IMR-90 (cell line): ENCODE measurements around the gene ST3GAL4. TPM values are rescaled to one million over a fixed set of nuclear protein-coding genes. Genes with fewer than 3 reads are reported as not detected.

Experiments
- ATAC-seq: fragments of 200-7000 bp; cut with Tn5 transposase; 2 replicates; pipeline ENCODE4 v1.9.1; 2020; ENCODE audit warnings: low read depth, mild to moderate bottlenecking, moderate library complexity
- BruUV-seq: library from RNA; stranded (reverse); fragments of 400-500 nt; replicated peaks from 2 replicates; lab custom pipeline; 2021; lab: Mats Ljungman, UMichigan
- CTCF ChIA-PET: fragments of 300-600 bp; formaldehyde crosslinking; extraction: SDS; loops from one replicate; lab custom pipeline; 2021; ENCODE audit warnings: antibody characterized with exemption; lab: Yijun Ruan, JAX
- POLR2A ChIA-PET: fragments of 300-600 bp; sonication (Branson Sonifier 250); formaldehyde crosslinking; loops from one replicate; lab custom pipeline; 2022; ENCODE audit warnings: antibody characterized with exemption; ENCODE audit not compliant: unreplicated experiment; lab: Charles Lee
- DNase-seq: peaks from one replicate; pipeline ENCODE4 v3.0.0; 2013
- H2AFZ ChIP-seq: replicated peaks from 2 replicates; pipeline ENCODE3; 2013; ENCODE audit warnings: low read length, mild to moderate bottlenecking; ENCODE audit not compliant: poor library complexity
- H2AK5ac ChIP-seq: 2 replicates; pipeline ENCODE4 v1.6.1; 2013; ENCODE audit warnings: low read depth, low read length, inconsistent platforms
- H2AK9ac ChIP-seq: replicated peaks from 2 replicates; pipeline ENCODE3; 2013; ENCODE audit warnings: mild to moderate bottlenecking, low read depth, low read length, moderate library complexity; ENCODE audit not compliant: poor library complexity
- H2BK120ac ChIP-seq: 2 replicates; pipeline ENCODE4 v1.6.1; 2013; ENCODE audit warnings: low read depth, low read length, inconsistent platforms
- H2BK15ac ChIP-seq: 3 replicates; pipeline ENCODE4 v1.6.1; 2013; ENCODE audit warnings: low read depth, low read length, inconsistent platforms
- H2BK20ac ChIP-seq: 2 replicates; pipeline ENCODE4 v1.6.1; 2013; ENCODE audit warnings: low read depth, mild to moderate bottlenecking, inconsistent platforms, low read length, moderate library complexity
- H2BK5ac ChIP-seq: 2 replicates; pipeline ENCODE4 v1.6.1; 2013; ENCODE audit warnings: mild to moderate bottlenecking, low read depth, low read length, inconsistent platforms; ENCODE audit not compliant: poor library complexity, severe bottlenecking
- H3K14ac ChIP-seq: replicated peaks from 2 replicates; pipeline ENCODE4 v1.6.1; 2013; ENCODE audit warnings: low read depth, low read length, inconsistent platforms
- H3K18ac ChIP-seq: 2 replicates; pipeline ENCODE4 v1.6.1; 2013; ENCODE audit warnings: low read depth, low read length, control low read depth
- H3K23ac ChIP-seq: 2 replicates; pipeline ENCODE4 v1.6.1; 2013; ENCODE audit warnings: low read depth, low read length, inconsistent platforms
- H3K27ac ChIP-seq: 2 replicates; pipeline ENCODE4 v1.5.1; 2013; ENCODE audit warnings: mild to moderate bottlenecking, control low read depth, low read length; ENCODE audit not compliant: insufficient read depth
- H3K27me3 ChIP-seq: 2 replicates; pipeline ENCODE4 v1.6.1; 2013; ENCODE audit warnings: low read length; ENCODE audit not compliant: control insufficient read depth, insufficient read depth
- H3K36me3 ChIP-seq: 2 replicates; pipeline ENCODE4 v1.6.1; 2013; ENCODE audit warnings: low read length, mixed read lengths; ENCODE audit not compliant: control insufficient read depth, insufficient read depth
- H3K4ac ChIP-seq: 2 replicates; pipeline ENCODE4 v1.6.1; 2013; ENCODE audit warnings: low read depth, low read length, inconsistent platforms
- H3K4me1 ChIP-seq: 2 replicates; pipeline ENCODE4 v1.6.1; 2013; ENCODE audit warnings: low read length, mixed read lengths; ENCODE audit not compliant: control insufficient read depth, insufficient read depth
- H3K4me2 ChIP-seq: 2 replicates; pipeline ENCODE4 v1.6.1; 2013; ENCODE audit warnings: low read depth, mild to moderate bottlenecking, control low read depth, low read length, moderate library complexity
- H3K4me3 ChIP-seq: 2 replicates; pipeline ENCODE4 v1.5.1; 2013; ENCODE audit warnings: low read depth, mild to moderate bottlenecking, control low read depth, low read length, moderate library complexity; ENCODE audit not compliant: insufficient read depth
- H3K56ac ChIP-seq: 2 replicates; pipeline ENCODE4 v1.6.1; 2013; ENCODE audit warnings: low read length, inconsistent platforms; ENCODE audit not compliant: insufficient read depth; ENCODE audit errors: extremely low read depth
- H3K79me1 ChIP-seq, 2 experiments: 2 replicates each; pipeline ENCODE4 v1.6.1; 2013; ENCODE audit warnings: low read length in 2 of 2, inconsistent platforms in 1 of 2, low read depth in 1 of 2
- H3K9ac ChIP-seq: 2 replicates; pipeline ENCODE4 v1.6.1; 2013; ENCODE audit warnings: low read depth, low read length, control low read depth
- H3K9me1 ChIP-seq: 2 replicates; pipeline ENCODE4 v1.6.1; 2013; ENCODE audit warnings: low read length, inconsistent platforms; ENCODE audit not compliant: insufficient read depth
- H3K9me3 ChIP-seq: 2 replicates; pipeline ENCODE4 v1.6.1; 2013; ENCODE audit warnings: low read length; ENCODE audit not compliant: control insufficient read depth, insufficient read depth
- H4K20me1 ChIP-seq: 2 replicates; pipeline ENCODE4 v1.6.1; 2013; ENCODE audit warnings: low read length, inconsistent platforms; ENCODE audit not compliant: insufficient read depth
- H4K5ac ChIP-seq: 2 replicates; pipeline ENCODE4 v1.6.1; 2013; ENCODE audit warnings: mild to moderate bottlenecking, low read depth, low read length, control low read depth
- H4K8ac ChIP-seq, 2 experiments: 2 replicates each; pipeline ENCODE4 v1.6.1; 2013; ENCODE audit warnings: low read depth in 2 of 2, low read length in 2 of 2, control low read depth in 1 of 2, inconsistent platforms in 1 of 2
- H4K91ac ChIP-seq: 2 replicates; pipeline ENCODE4 v1.6.1; 2013; ENCODE audit warnings: low read depth, low read length, inconsistent platforms; ENCODE audit not compliant: insufficient read depth
- BHLHE40 ChIP-seq: fragments of 150-350 bp; IDR thresholded peaks from 2 replicates; pipeline ENCODE4 v1.6.1; 2016; ENCODE audit warnings: mild to moderate bottlenecking, low read depth, low read length
- CEBPB ChIP-seq: IDR thresholded peaks from 2 replicates; pipeline ENCODE4 v1.6.1; 2012; ENCODE audit warnings: low read depth, low read length, improper control_type of control experiment
- CHD1 ChIP-seq: IDR thresholded peaks from 2 replicates; pipeline ENCODE4 v1.6.1; 2012; ENCODE audit warnings: low read depth, low read length, improper control_type of control experiment
- FOS ChIP-seq: fragments of 150-350 bp; IDR thresholded peaks from 2 replicates; pipeline ENCODE4 v1.6.1; 2016; ENCODE audit warnings: low read depth, low read length
- MAFK ChIP-seq: IDR thresholded peaks from 2 replicates; pipeline ENCODE4 v1.6.1; 2012; ENCODE audit warnings: low read depth, low read length, improper control_type of control experiment
- MAZ ChIP-seq: IDR thresholded peaks from 2 replicates; pipeline ENCODE4 v1.6.1; 2012; ENCODE audit warnings: low read depth, mild to moderate bottlenecking, low read length, improper control_type of control experiment, moderate library complexity, borderline replicate concordance
- MXI1 ChIP-seq: IDR thresholded peaks from 2 replicates; pipeline ENCODE4 v1.6.1; 2012; ENCODE audit warnings: low read depth, mild to moderate bottlenecking, low read length, moderate library complexity, borderline replicate concordance
- NFE2L2 ChIP-seq: fragments of 150-350 bp; IDR thresholded peaks from 2 replicates; pipeline ENCODE4 v1.6.1; 2016; ENCODE audit warnings: low read depth, mild to moderate bottlenecking, low read length
- POLR2A ChIP-seq: IDR thresholded peaks from 2 replicates; pipeline ENCODE4 v1.6.1; 2012; ENCODE audit warnings: mild to moderate bottlenecking, low read depth, low read length
- RAD21 ChIP-seq: IDR thresholded peaks from 2 replicates; pipeline ENCODE4 v1.6.1; 2012; ENCODE audit warnings: low read length, improper control_type of control experiment
- RCOR1 ChIP-seq: IDR thresholded peaks from 2 replicates; pipeline ENCODE4 v1.6.1; 2012; ENCODE audit warnings: mild to moderate bottlenecking, low read length, improper control_type of control experiment; ENCODE audit not compliant: insufficient replicate concordance
- RFX5 ChIP-seq: IDR thresholded peaks from 2 replicates; pipeline ENCODE4 v1.8.0; 2012; ENCODE audit warnings: low read depth, mild to moderate bottlenecking, low read length, moderate library complexity
- SMC3 ChIP-seq: fragments of 150-350 bp; IDR thresholded peaks from 2 replicates; pipeline ENCODE4 v1.6.1; 2016; ENCODE audit warnings: low read depth, mild to moderate bottlenecking, antibody characterized with exemption, low read length, moderate library complexity
- WGBS, 2 experiments: methylation state at CpG; one replicate each; pipeline versions ENCODE4 v1.1.5 to v1.1.7; 2013; ENCODE audit warnings: missing lambda C conversion rate in 2 of 2; ENCODE audit not compliant: insufficient read length in 1 of 2; ENCODE audit errors: extremely low coverage in 2 of 2; 5-methylcytosine and 5-hydroxymethylcytosine counted together
- dilution Hi-C: fragments of 300-500 bp; cut with HindIII; formaldehyde crosslinking; loops from one replicate; pipeline ENCODE4 v1.14.3; 2018; ENCODE audit warnings: low sequenced_read_pairs; ENCODE audit not compliant: unreplicated experiment
- in situ Hi-C: fragments of 300-500 bp; cut with MboI; formaldehyde crosslinking; loops from 3 replicates; pipeline ENCODE4 v1.14.3; 2019; ENCODE audit warnings: low sequenced_read_pairs, inconsistent platforms, mixed read lengths
- intact Hi-C: fragments of 100-400 bp; cut with micrococcal nuclease; formaldehyde crosslinking; loops from 2 replicates; pipeline ENCODE4 v1.10.0; 2022
- polyA plus RNA-seq, 3 experiments: library from polyadenylated mRNA; depleted of rRNA; stranded (reverse); fragments of >200 nt; gene quantifications; 2 replicates each; pipeline ENCODE4 v1.2.3, GENCODE V29; 2012; ENCODE audit warnings: low replicate concordance in 1 of 3
- total RNA-seq: library from RNA; depleted of rRNA; stranded (reverse); fragments of >200 nt; gene quantifications from 2 replicates; pipeline ENCODE4 v1.2.3, GENCODE V29; 2012
- TF ChIP-seq, protein P1 (sequence below): conservative IDR thresholded peaks from 2 replicates; pipeline ENCODE4 v1.5.1; 2012; ENCODE audit warnings: mild to moderate bottlenecking, low read depth, low read length, improper control_type of control experiment
- TF ChIP-seq, protein P2 (sequence below): fragments of 150-350 bp; IDR thresholded peaks from 2 replicates; pipeline ENCODE4 v1.6.1; 2016; ENCODE audit warnings: low read depth, mild to moderate bottlenecking, low read length, moderate library complexity, borderline replicate concordance
- TF ChIP-seq, protein P3 (sequence below): fragments of 150-350 bp; IDR thresholded peaks from 2 replicates; pipeline ENCODE4 v1.6.1; 2017; ENCODE audit warnings: mild to moderate bottlenecking, antibody characterized with exemption, low read length, low read depth

ST3GAL4 gene
- total and polyA plus RNA-seq, 2 of the 4 experiments (the other 2 are of a cell fraction) = 17.0 to 19.7 TPM

DNA sequence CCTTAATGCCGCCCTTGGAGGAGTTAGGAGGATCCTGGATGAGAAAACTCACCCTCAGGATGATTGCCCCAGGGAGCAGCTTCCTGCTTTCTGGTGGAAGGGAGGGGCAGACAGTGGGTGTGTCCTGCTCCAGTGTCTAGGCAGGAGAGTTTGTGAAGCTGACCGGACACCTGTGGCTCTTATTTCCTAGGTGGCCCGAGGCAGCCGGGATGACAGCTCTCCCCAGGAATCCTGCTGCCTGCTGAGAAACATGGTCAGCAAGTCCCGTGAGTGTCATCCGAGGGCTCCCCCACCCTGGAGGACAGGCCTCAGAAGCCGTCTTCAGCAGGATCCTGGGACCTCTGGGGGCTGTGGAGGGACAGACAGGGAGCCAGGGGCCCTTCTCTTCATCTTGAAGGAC lies 50.4 kb downstream of the ST3GAL4 start:
- H3K4me2 ChIP-seq = no peak overlapping the region
- H2AK9ac ChIP-seq = no peak overlapping the region
- no peak overlapping the region for H3K4me3 ChIP-seq
- dilution Hi-C loops (no loop called here), intact Hi-C loops (no loop called here), in situ Hi-C loops (no loop called here)
- H3K79me1 ChIP-seq = no peaks in the 10 kb centered on the region
- H2BK120ac ChIP-seq = no peak overlapping the region
- BruUV-seq = no TSS peak
- H4K8ac ChIP-seq = no peak overlapping the region
- no peak overlapping the region for H2BK20ac ChIP-seq
- no peak overlapping the region for H2BK15ac ChIP-seq
- H3K4ac ChIP-seq = no peak overlapping the region
- TF ChIP-seq RAD21 = no peak
- TF ChIP-seq MAFK = no peak
- no peak for TF ChIP-seq RFX5
- TF ChIP-seq MXI1 = no peak
- TF ChIP-seq BHLHE40 = no peak
- TF ChIP-seq, protein P1, sequence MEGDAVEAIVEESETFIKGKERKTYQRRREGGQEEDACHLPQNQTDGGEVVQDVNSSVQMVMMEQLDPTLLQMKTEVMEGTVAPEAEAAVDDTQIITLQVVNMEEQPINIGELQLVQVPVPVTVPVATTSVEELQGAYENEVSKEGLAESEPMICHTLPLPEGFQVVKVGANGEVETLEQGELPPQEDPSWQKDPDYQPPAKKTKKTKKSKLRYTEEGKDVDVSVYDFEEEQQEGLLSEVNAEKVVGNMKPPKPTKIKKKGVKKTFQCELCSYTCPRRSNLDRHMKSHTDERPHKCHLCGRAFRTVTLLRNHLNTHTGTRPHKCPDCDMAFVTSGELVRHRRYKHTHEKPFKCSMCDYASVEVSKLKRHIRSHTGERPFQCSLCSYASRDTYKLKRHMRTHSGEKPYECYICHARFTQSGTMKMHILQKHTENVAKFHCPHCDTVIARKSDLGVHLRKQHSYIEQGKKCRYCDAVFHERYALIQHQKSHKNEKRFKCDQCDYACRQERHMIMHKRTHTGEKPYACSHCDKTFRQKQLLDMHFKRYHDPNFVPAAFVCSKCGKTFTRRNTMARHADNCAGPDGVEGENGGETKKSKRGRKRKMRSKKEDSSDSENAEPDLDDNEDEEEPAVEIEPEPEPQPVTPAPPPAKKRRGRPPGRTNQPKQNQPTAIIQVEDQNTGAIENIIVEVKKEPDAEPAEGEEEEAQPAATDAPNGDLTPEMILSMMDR = no peak
- TF ChIP-seq SMC3 = no peak
- TF ChIP-seq MAZ = no peak
- TF ChIP-seq, protein P2, sequence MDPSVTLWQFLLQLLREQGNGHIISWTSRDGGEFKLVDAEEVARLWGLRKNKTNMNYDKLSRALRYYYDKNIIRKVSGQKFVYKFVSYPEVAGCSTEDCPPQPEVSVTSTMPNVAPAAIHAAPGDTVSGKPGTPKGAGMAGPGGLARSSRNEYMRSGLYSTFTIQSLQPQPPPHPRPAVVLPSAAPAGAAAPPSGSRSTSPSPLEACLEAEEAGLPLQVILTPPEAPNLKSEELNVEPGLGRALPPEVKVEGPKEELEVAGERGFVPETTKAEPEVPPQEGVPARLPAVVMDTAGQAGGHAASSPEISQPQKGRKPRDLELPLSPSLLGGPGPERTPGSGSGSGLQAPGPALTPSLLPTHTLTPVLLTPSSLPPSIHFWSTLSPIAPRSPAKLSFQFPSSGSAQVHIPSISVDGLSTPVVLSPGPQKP = no peak
- TF ChIP-seq RCOR1 = no peak
- TF ChIP-seq NFE2L2 = no peak
- no peak for TF ChIP-seq CHD1
- TF ChIP-seq FOS = no peak
- no peak for TF ChIP-seq CEBPB
- TF ChIP-seq, protein P3, sequence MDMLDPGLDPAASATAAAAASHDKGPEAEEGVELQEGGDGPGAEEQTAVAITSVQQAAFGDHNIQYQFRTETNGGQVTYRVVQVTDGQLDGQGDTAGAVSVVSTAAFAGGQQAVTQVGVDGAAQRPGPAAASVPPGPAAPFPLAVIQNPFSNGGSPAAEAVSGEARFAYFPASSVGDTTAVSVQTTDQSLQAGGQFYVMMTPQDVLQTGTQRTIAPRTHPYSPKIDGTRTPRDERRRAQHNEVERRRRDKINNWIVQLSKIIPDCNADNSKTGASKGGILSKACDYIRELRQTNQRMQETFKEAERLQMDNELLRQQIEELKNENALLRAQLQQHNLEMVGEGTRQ = no peak
- TF ChIP-seq POLR2A = no peak
- CTCF ChIA-PET = no interaction called here
- H3K9me3 ChIP-seq = no peaks in the 10 kb centered on the region
- no peaks in the 10 kb centered on the region; the same call in 1 of the 2 replicates for H4K20me1 ChIP-seq
- H3K36me3 ChIP-seq = peaks cover 11% of the 10 kb centered on the region; the same call in 1 of the 2 replicates
- DNase-seq (no peak), ATAC-seq (no peak)
- no peak overlapping the region for H2BK5ac ChIP-seq
- H3K4me1 ChIP-seq = peaks cover 7% of the 10 kb centered on the region; the same call in 1 of the 2 replicates
- H4K91ac ChIP-seq = no peak overlapping the region
- H3K27me3 ChIP-seq = no peaks in the 10 kb centered on the region
- H2AK5ac ChIP-seq = no peak overlapping the region
- no peak overlapping the region for H4K5ac ChIP-seq
- no peak overlapping the region for H2AFZ ChIP-seq
- no peak overlapping the region for H3K56ac ChIP-seq
- H3K27ac ChIP-seq = no peak overlapping the region
- POLR2A ChIA-PET = no interaction called here
- no CpG with 5 or more reads among the region's 7 CpGs for WGBS, 2 experiments
- no peak overlapping the region for H3K18ac ChIP-seq
- H3K23ac ChIP-seq = no peak overlapping the region
- H3K9me1 ChIP-seq = peaks cover 16% of the 10 kb centered on the region
- no peak overlapping the region for H3K14ac ChIP-seq
- no peak overlapping the region for H3K9ac ChIP-seq
